ENCODE measurements around the gene DLG2.

The DLG2 gene

DNA sequence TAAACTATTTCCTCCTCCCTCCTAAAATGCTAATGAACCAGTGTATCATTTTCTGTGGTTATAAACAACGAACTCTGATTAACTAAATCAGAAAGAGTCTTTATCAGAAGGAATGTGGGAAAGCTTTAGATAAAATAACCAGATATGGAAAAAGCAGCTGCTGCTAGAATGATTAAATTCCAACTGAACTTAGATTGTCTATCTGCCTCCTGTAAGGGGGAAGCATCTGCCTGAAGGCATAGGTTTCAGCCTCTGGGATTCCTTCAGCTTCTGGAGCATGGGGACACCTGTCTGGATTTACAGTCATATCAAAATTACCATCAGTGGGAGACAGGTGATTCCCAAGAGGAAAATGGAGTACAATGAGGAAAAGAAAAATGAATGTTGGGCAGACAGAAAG is 1245.5 kb downstream of the DLG2 start:
- no peaks in the 10 kb centered on the region for H3K9me3 ChIP-seq (replicated peaks; ENCODE audit: insufficient read depth, low read length)
- DNase-seq = no peak
- H2AFZ ChIP-seq (ENCODE audit: low read length) = no peak overlapping the region
- H4K20me1 ChIP-seq (ENCODE audit: insufficient read depth, low read length) = no peaks in the 10 kb centered on the region
- no peaks in the 10 kb centered on the region for H3K9me2 ChIP-seq (replicated peaks; ENCODE audit: insufficient read depth, low read length)
- H3K27ac ChIP-seq (ENCODE audit: low read length) = no peak overlapping the region
- H3K79me2 ChIP-seq (ENCODE audit: low read length) = no peaks in the 10 kb centered on the region
- H3K9ac ChIP-seq (ENCODE audit: low read length) = no peak overlapping the region
- no peaks in the 10 kb centered on the region for H3K27me3 ChIP-seq (replicated peaks; ENCODE audit: insufficient read depth, low read length)
- no peak overlapping the region for H3K4me3 ChIP-seq (ENCODE audit: low read length)
- no peaks in the 10 kb centered on the region for H3K4me1 ChIP-seq (ENCODE audit: low read length)
- H3K4me2 ChIP-seq (ENCODE audit: low read depth, low read length) = no peak overlapping the region
- no peaks in the 10 kb centered on the region for H3F3A ChIP-seq (ENCODE audit: insufficient read depth, low read length)
- no peaks in the 10 kb centered on the region for H3K36me3 ChIP-seq (replicated peaks; ENCODE audit: insufficient read depth, low read length)
- TF ChIP-seq EZH2phosphoT487 (IDR thresholded peaks at IDR 0.05; ENCODE audit: low read length) (no peak), EZH2 (optimal IDR thresholded peaks at IDR 0.05; ENCODE audit: low read depth, low read length) (no peak)
- TF ChIP-seq, protein P1, sequence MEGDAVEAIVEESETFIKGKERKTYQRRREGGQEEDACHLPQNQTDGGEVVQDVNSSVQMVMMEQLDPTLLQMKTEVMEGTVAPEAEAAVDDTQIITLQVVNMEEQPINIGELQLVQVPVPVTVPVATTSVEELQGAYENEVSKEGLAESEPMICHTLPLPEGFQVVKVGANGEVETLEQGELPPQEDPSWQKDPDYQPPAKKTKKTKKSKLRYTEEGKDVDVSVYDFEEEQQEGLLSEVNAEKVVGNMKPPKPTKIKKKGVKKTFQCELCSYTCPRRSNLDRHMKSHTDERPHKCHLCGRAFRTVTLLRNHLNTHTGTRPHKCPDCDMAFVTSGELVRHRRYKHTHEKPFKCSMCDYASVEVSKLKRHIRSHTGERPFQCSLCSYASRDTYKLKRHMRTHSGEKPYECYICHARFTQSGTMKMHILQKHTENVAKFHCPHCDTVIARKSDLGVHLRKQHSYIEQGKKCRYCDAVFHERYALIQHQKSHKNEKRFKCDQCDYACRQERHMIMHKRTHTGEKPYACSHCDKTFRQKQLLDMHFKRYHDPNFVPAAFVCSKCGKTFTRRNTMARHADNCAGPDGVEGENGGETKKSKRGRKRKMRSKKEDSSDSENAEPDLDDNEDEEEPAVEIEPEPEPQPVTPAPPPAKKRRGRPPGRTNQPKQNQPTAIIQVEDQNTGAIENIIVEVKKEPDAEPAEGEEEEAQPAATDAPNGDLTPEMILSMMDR (IDR thresholded peaks at IDR 0.05; ENCODE audit: low read length) = no peak

DNA sequence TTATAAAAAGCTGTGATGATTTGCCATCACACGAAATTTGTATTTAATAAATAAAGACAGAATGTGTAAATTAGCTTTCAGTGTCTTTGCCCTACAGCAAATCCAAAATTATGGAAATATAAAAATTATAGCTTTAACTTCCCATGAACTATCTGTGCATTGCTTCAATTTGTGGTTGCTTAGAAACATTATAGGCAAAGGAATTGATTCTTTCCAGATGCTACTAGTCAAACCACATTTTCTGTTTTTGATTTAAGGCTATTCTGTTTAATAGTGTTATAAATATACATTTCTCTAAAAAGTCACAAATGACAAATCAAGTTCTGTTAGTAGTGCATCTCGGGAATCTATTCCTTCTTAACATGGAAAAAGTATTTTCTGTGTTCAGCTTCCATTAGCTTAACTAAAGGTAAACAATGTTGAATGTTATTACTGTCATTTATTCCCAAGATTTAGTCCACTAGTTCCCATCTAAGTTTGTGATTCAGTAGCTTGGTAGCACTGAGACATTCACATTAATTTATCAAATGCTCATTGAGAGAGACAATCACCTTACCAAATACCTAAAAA is 1254.7 kb downstream of the DLG2 start:
- Histone ChIP-seq H2AFZ (ENCODE audit: low read length) (no peak overlapping the region), H3K4me3 (ENCODE audit: low read length) (no peak overlapping the region), H3K36me3 (replicated peaks; ENCODE audit: insufficient read depth, low read length) (no peaks in the 10 kb centered on the region), H3K4me1 (ENCODE audit: low read length) (no peaks in the 10 kb centered on the region), H3K9me2 (replicated peaks; ENCODE audit: insufficient read depth, low read length) (no peaks in the 10 kb centered on the region), H3K27me3 (replicated peaks; ENCODE audit: insufficient read depth, low read length) (no peaks in the 10 kb centered on the region), H3K27ac (ENCODE audit: low read length) (no peak overlapping the region), H3F3A (ENCODE audit: insufficient read depth, low read length) (no peaks in the 10 kb centered on the region), H4K20me1 (ENCODE audit: insufficient read depth, low read length) (no peaks in the 10 kb centered on the region), H3K9ac (ENCODE audit: low read length) (no peak overlapping the region), H3K79me2 (ENCODE audit: low read length) (no peaks in the 10 kb centered on the region), H3K4me2 (ENCODE audit: low read depth, low read length) (no peak overlapping the region), H3K9me3 (replicated peaks; ENCODE audit: insufficient read depth, low read length) (no peaks in the 10 kb centered on the region)
- DNase-seq = no peak
- no peak for TF ChIP-seq EZH2 (optimal IDR thresholded peaks at IDR 0.05; ENCODE audit: low read depth, low read length)
- TF ChIP-seq EZH2phosphoT487 (IDR thresholded peaks at IDR 0.05; ENCODE audit: low read length) = no peak
- TF ChIP-seq, protein P1 (IDR thresholded peaks at IDR 0.05; ENCODE audit: low read length) = no peak

DNA sequence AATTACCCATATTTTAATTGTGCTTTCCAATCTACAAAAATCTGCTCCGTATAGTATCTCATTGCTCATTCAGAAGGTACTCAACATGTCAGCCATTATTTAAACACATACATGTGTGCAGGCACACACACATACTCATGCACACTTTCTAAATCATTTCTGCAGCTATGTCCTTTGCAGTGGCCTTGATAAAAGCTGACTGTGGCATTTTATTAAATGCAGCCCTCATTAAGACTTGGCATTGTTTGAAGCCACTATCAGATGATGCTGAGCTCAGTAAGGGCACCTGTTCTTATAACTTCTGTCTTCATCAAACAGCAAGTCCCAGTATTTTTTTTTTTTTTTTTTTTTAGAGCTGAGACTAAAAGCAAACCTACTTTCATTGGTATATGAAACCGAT is 1269.1 kb downstream of the DLG2 start:
- no peak overlapping the region for H3K4me3 ChIP-seq (ENCODE audit: low read length)
- H4K20me1 ChIP-seq (ENCODE audit: insufficient read depth, low read length) = no peaks in the 10 kb centered on the region
- H3K27ac ChIP-seq (ENCODE audit: low read length) = no peak overlapping the region
- H3F3A ChIP-seq (ENCODE audit: insufficient read depth, low read length) = no peaks in the 10 kb centered on the region
- peaks cover 9% of the 10 kb centered on the region for H3K4me1 ChIP-seq (ENCODE audit: low read length)
- no peak overlapping the region for H2AFZ ChIP-seq (ENCODE audit: low read length)
- TF ChIP-seq, protein P1 (IDR thresholded peaks at IDR 0.05; ENCODE audit: low read length) = no peak
- no peak for TF ChIP-seq EZH2 (optimal IDR thresholded peaks at IDR 0.05; ENCODE audit: low read depth, low read length)
- no peak for TF ChIP-seq EZH2phosphoT487 (IDR thresholded peaks at IDR 0.05; ENCODE audit: low read length)
- no peaks in the 10 kb centered on the region for H3K9me2 ChIP-seq (replicated peaks; ENCODE audit: insufficient read depth, low read length)
- H3K4me2 ChIP-seq (ENCODE audit: low read depth, low read length) = no peak overlapping the region
- no peaks in the 10 kb centered on the region for H3K9me3 ChIP-seq (replicated peaks; ENCODE audit: insufficient read depth, low read length)
- H3K79me2 ChIP-seq (ENCODE audit: low read length) = no peaks in the 10 kb centered on the region
- no peaks in the 10 kb centered on the region for H3K36me3 ChIP-seq (replicated peaks; ENCODE audit: insufficient read depth, low read length)
- H3K27me3 ChIP-seq (replicated peaks; ENCODE audit: insufficient read depth, low read length) = no peaks in the 10 kb centered on the region
- no peak overlapping the region for H3K9ac ChIP-seq (ENCODE audit: low read length)
- DNase-seq = no peak

Measured in MM.1S (cell line).